ENCODE measurements around the gene ABLIM3. TPM values are rescaled to one million over a fixed set of nuclear protein-coding genes. Genes with fewer than 3 reads are reported as not detected.

The ABLIM3 gene
- total RNA-seq, 1 donor from 2014 or later = 3.6 TPM

- Mint-ChIP-seq H3K4me3 (ENCODE audit: unreplicated experiment) (no peak overlapping the region), H3K27me3 (ENCODE audit: unreplicated experiment) (peaks cover 5% of the 10 kb centered on the region), H3K9me3 (ENCODE audit: unreplicated experiment) (no peaks in the 10 kb centered on the region), H3K36me3 (ENCODE audit: low read depth, unreplicated experiment) (no peaks in the 10 kb centered on the region), H3K27ac (ENCODE audit: unreplicated experiment) (no peak overlapping the region), H3K4me1 (ENCODE audit: unreplicated experiment) (peaks cover 42% of the 10 kb centered on the region)
- DNase-seq (ENCODE audit: low spot score) = peak; percentile 38
- TF ChIP-seq, protein P1, sequence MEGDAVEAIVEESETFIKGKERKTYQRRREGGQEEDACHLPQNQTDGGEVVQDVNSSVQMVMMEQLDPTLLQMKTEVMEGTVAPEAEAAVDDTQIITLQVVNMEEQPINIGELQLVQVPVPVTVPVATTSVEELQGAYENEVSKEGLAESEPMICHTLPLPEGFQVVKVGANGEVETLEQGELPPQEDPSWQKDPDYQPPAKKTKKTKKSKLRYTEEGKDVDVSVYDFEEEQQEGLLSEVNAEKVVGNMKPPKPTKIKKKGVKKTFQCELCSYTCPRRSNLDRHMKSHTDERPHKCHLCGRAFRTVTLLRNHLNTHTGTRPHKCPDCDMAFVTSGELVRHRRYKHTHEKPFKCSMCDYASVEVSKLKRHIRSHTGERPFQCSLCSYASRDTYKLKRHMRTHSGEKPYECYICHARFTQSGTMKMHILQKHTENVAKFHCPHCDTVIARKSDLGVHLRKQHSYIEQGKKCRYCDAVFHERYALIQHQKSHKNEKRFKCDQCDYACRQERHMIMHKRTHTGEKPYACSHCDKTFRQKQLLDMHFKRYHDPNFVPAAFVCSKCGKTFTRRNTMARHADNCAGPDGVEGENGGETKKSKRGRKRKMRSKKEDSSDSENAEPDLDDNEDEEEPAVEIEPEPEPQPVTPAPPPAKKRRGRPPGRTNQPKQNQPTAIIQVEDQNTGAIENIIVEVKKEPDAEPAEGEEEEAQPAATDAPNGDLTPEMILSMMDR (IDR thresholded peaks at IDR 0.05; ENCODE audit: unreplicated experiment) = peak; percentile 58
Observed at GRCh38 chr5:149264439-149265067, 123.3 kb downstream of the ABLIM3 start.

GRCh38 chr5:149265068-149265465 is 123.8 kb downstream of the ABLIM3 start:
- Mint-ChIP-seq H3K27me3 (ENCODE audit: unreplicated experiment) (peaks cover 5% of the 10 kb centered on the region), H3K27ac (ENCODE audit: unreplicated experiment) (no peak overlapping the region), H3K36me3 (ENCODE audit: low read depth, unreplicated experiment) (no peaks in the 10 kb centered on the region), H3K4me1 (ENCODE audit: unreplicated experiment) (peaks cover 42% of the 10 kb centered on the region), H3K9me3 (ENCODE audit: unreplicated experiment) (no peaks in the 10 kb centered on the region), H3K4me3 (ENCODE audit: unreplicated experiment) (no peak overlapping the region)
- TF ChIP-seq, protein P1 (IDR thresholded peaks at IDR 0.05; ENCODE audit: unreplicated experiment) = no peak
- DNase-seq (ENCODE audit: low spot score) = no peak

DNA sequence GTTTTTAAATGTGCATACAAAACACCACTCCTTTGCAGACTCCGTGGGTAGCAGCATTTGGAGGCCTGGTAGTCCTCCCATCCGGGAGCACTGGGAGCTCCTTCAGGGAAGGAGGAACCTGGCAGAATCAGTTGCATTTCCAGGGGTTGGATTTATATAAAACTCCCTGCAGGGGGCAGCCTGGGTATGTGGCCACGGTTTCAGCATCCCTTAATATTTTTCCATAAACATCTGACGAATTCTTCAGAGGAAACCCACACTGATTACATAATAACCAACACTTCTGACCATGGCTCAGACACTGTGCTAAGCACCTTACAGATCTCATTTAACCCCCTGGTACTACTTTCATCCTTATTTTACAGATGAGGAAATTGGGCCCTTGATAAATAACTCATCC is 124.3 kb downstream of the ABLIM3 start:
- no peak for DNase-seq (ENCODE audit: low spot score)
- TF ChIP-seq, protein P1 (IDR thresholded peaks at IDR 0.05; ENCODE audit: unreplicated experiment) = peak; percentile 34
- Mint-ChIP-seq H3K4me1 (ENCODE audit: unreplicated experiment) (peaks cover 42% of the 10 kb centered on the region), H3K27me3 (ENCODE audit: unreplicated experiment) (peaks cover 5% of the 10 kb centered on the region), H3K27ac (ENCODE audit: unreplicated experiment) (no peak overlapping the region), H3K4me3 (ENCODE audit: unreplicated experiment) (no peak overlapping the region), H3K36me3 (ENCODE audit: low read depth, unreplicated experiment) (no peaks in the 10 kb centered on the region), H3K9me3 (ENCODE audit: unreplicated experiment) (no peaks in the 10 kb centered on the region)

- Mint-ChIP-seq H3K9me3 (ENCODE audit: unreplicated experiment) (no peaks in the 10 kb centered on the region), H3K27ac (ENCODE audit: unreplicated experiment) (peak overlapping the region; percentile 93), H3K4me3 (ENCODE audit: unreplicated experiment) (no peak overlapping the region), H3K4me1 (ENCODE audit: unreplicated experiment) (peaks cover 51% of the 10 kb centered on the region), H3K36me3 (ENCODE audit: low read depth, unreplicated experiment) (peaks cover 4% of the 10 kb centered on the region), H3K27me3 (ENCODE audit: unreplicated experiment) (peaks cover 3% of the 10 kb centered on the region)
- no peak for DNase-seq (ENCODE audit: low spot score)
- TF ChIP-seq, protein P1 (IDR thresholded peaks at IDR 0.05; ENCODE audit: unreplicated experiment) = no peak
Observed at GRCh38 chr5:149267241-149267973, 126.1 kb downstream of the ABLIM3 start.
